SJCRH30 (cell line): ENCODE results near the gene DAD1. TPM values are rescaled to one million over a fixed set of nuclear protein-coding genes. Genes with fewer than 3 reads are reported as not detected.
"Not testable (repeated sequence)": the region's sequence is repeated elsewhere in the genome, so short reads cannot be mapped to it uniquely, and the experiment has no call there.

ENCODE experiments used
- DNase-seq, 2 experiments: peaks; one replicate each; pipeline ENCODE4 v3.0.0-alpha.2; 2015 to 2020
- H3K27ac ChIP-seq: fragments of 250-450 bp; sonication (Bioruptor Pico); 2 replicates; pipeline ENCODE4 v1.5.1; 2020; ENCODE audit warnings: mild to moderate bottlenecking, moderate library complexity
- H3K27me3 ChIP-seq: fragments of 250-450 bp; sonication (Bioruptor Pico); 2 replicates; pipeline ENCODE4 v1.5.1; 2020; ENCODE audit warnings: mild to moderate bottlenecking, moderate library complexity
- H3K36me3 ChIP-seq: fragments of 250-450 bp; sonication (Bioruptor Pico); 2 replicates; pipeline ENCODE4 v1.5.1; 2020; ENCODE audit warnings: mild to moderate bottlenecking, moderate library complexity
- H3K4me1 ChIP-seq: fragments of 250-450 bp; sonication (Bioruptor Pico); 2 replicates; pipeline ENCODE4 v1.5.1; 2020; ENCODE audit warnings: mild to moderate bottlenecking, moderate library complexity
- H3K4me3 ChIP-seq: fragments of 250-450 bp; sonication (Bioruptor Pico); 2 replicates; pipeline ENCODE4 v1.5.1; 2020; ENCODE audit warnings: mild to moderate bottlenecking, moderate library complexity
- H3K9me3 ChIP-seq: fragments of 250-450 bp; sonication (Bioruptor Pico); replicated peaks from 2 replicates; pipeline ENCODE4 v1.5.1; 2020; ENCODE audit warnings: mild to moderate bottlenecking, moderate library complexity
- total RNA-seq: library from RNA; depleted of rRNA; stranded (reverse); fragments of >200 nt; shearing (Covaris generic); gene quantifications from 2 replicates; pipeline ENCODE4 v1.2.3, GENCODE V29; 2014; rRNA removed

DAD1 gene
- total RNA-seq, result 225 and 241 TPM in 2 replicates

GRCh38 chr14:22589096-22589839 is at the start of gene DAD1:
Gene DAD1 (minus strand): TSS chr14:22589224. CDS start chr14:22589157, 67 bp downstream.
- Histone ChIP-seq H3K4me3 (peak within 1 kb of the TSS; percentile 71), H3K27ac (peak within 1 kb of the TSS; percentile 31), H3K27me3 (no peaks in the 10 kb centered on the region), H3K36me3 (peaks cover 3% of the 10 kb centered on the region; the same call in 1 of the 2 replicates), H3K4me1 (no peaks in the 10 kb centered on the region), H3K9me3 (no peaks in the 10 kb centered on the region)
- peak; percentile 98 to 100 for DNase-seq

GRCh38 chr14:22635980-22636379 is 47.0 kb upstream of the DAD1 start:
- not testable (repeated sequence) for DNase-seq, H3K4me3 ChIP-seq, H3K4me1 ChIP-seq, H3K36me3 ChIP-seq, H3K27me3 ChIP-seq, H3K9me3 ChIP-seq, H3K27ac ChIP-seq

GRCh38 chr14:22634233-22634900 is 45.3 kb upstream of the DAD1 start:
- Histone ChIP-seq H3K27me3 (no peaks in the 10 kb centered on the region), H3K36me3 (no peaks in the 10 kb centered on the region), H3K9me3 (peaks cover 15% of the 10 kb centered on the region; the same call in 1 of the 2 replicates), H3K4me3 (no peak overlapping the region), H3K27ac (no peak overlapping the region), H3K4me1 (no peaks in the 10 kb centered on the region; the same call in 1 of the 2 replicates)
- DNase-seq, result no peak

GRCh38 chr14:22630486-22630885 is 41.5 kb upstream of the DAD1 start:
- no peak overlapping the region for H3K27ac ChIP-seq
- no peak overlapping the region for H3K4me3 ChIP-seq
- H3K9me3 ChIP-seq, result peaks cover 11% of the 10 kb centered on the region; the same call in 1 of the 2 replicates
- H3K4me1 ChIP-seq, result no peaks in the 10 kb centered on the region; the same call in 1 of the 2 replicates
- no peaks in the 10 kb centered on the region for H3K36me3 ChIP-seq
- DNase-seq, result no peak
- H3K27me3 ChIP-seq, result no peaks in the 10 kb centered on the region; the same call in 1 of the 2 replicates

- H3K27ac ChIP-seq, result no peak overlapping the region
- no peaks in the 10 kb centered on the region; the same call in 1 of the 2 replicates for H3K27me3 ChIP-seq
- H3K36me3 ChIP-seq, result no peaks in the 10 kb centered on the region
- DNase-seq, result no peak
- H3K9me3 ChIP-seq, result peaks cover 9% of the 10 kb centered on the region; the same call in 1 of the 2 replicates
- H3K4me1 ChIP-seq, result no peaks in the 10 kb centered on the region; the same call in 1 of the 2 replicates
- no peak overlapping the region for H3K4me3 ChIP-seq
Observed at GRCh38 chr14:22630066-22630465, 41.0 kb upstream of the DAD1 start.

- Histone ChIP-seq H3K27me3 (no peaks in the 10 kb centered on the region; the same call in 1 of the 2 replicates), H3K27ac (no peak overlapping the region), H3K36me3 (no peaks in the 10 kb centered on the region), H3K9me3 (peaks cover 9% of the 10 kb centered on the region; the same call in 1 of the 2 replicates), H3K4me3 (no peak overlapping the region), H3K4me1 (no peaks in the 10 kb centered on the region; the same call in 1 of the 2 replicates)
- no peak for DNase-seq
Observed at GRCh38 chr14:22629361-22629760, 40.3 kb upstream of the DAD1 start.

- Histone ChIP-seq H3K9me3 (peaks cover 9% of the 10 kb centered on the region; the same call in 1 of the 2 replicates), H3K27me3 (no peaks in the 10 kb centered on the region; the same call in 1 of the 2 replicates), H3K4me3 (no peak overlapping the region), H3K36me3 (no peaks in the 10 kb centered on the region), H3K27ac (no peak overlapping the region), H3K4me1 (no peaks in the 10 kb centered on the region; the same call in 1 of the 2 replicates)
- DNase-seq, result no peak
Observed at GRCh38 chr14:22627506-22628263, 38.7 kb upstream of the DAD1 start.

GRCh38 chr14:22626590-22626989 is 37.6 kb upstream of the DAD1 start:
- Histone ChIP-seq H3K4me1 (peaks cover 6% of the 10 kb centered on the region; the same call in 1 of the 2 replicates), H3K27ac (no peak overlapping the region), H3K27me3 (no peaks in the 10 kb centered on the region; the same call in 1 of the 2 replicates), H3K36me3 (no peaks in the 10 kb centered on the region), H3K4me3 (no peak overlapping the region), H3K9me3 (peaks cover 6% of the 10 kb centered on the region; the same call in 1 of the 2 replicates)
- DNase-seq, result no peak

- DNase-seq, result no peak
- 0 out of 2 replicates have a peak, but pooled peaks cover 6% of the 10 kb centered on the region for H3K4me1 ChIP-seq
- H3K27ac ChIP-seq, result no peak overlapping the region
- H3K27me3 ChIP-seq, result no peaks in the 10 kb centered on the region; the same call in 1 of the 2 replicates
- H3K4me3 ChIP-seq, result no peak overlapping the region
- no peaks in the 10 kb centered on the region for H3K36me3 ChIP-seq
- H3K9me3 ChIP-seq, result no peaks in the 10 kb centered on the region
Observed at GRCh38 chr14:22623047-22623446, 34.0 kb upstream of the DAD1 start.

- Histone ChIP-seq H3K36me3 (no peaks in the 10 kb centered on the region), H3K4me3 (no peak overlapping the region), H3K27ac (no peak overlapping the region), H3K27me3 (no peaks in the 10 kb centered on the region), H3K4me1 (0 out of 2 replicates have a peak, but pooled peaks cover 6% of the 10 kb centered on the region), H3K9me3 (no peaks in the 10 kb centered on the region)
- peak in 1 of 2 experiments; percentile 28 for DNase-seq
Observed at GRCh38 chr14:22622255-22622654, 33.2 kb upstream of the DAD1 start.

- not testable (repeated sequence) for H3K27me3 ChIP-seq, H3K27ac ChIP-seq, H3K4me3 ChIP-seq, DNase-seq, H3K36me3 ChIP-seq, H3K9me3 ChIP-seq
- H3K4me1 ChIP-seq, result peaks cover 21% of the 10 kb centered on the region
Observed at GRCh38 chr14:22615765-22616164, 26.7 kb upstream of the DAD1 start.

- H3K4me1 ChIP-seq, result peaks cover 21% of the 10 kb centered on the region
- H3K27me3 ChIP-seq, result no peaks in the 10 kb centered on the region
- peak; percentile 81 to 83 for DNase-seq
- peaks cover 3% of the 10 kb centered on the region; the same call in 1 of the 2 replicates for H3K9me3 ChIP-seq
- H3K4me3 ChIP-seq, result no peak overlapping the region
- H3K36me3 ChIP-seq, result peaks cover 14% of the 10 kb centered on the region; the same call in 1 of the 2 replicates
- H3K27ac ChIP-seq, result peak overlapping the region; percentile 90
Observed at GRCh38 chr14:22614240-22614799, 25.3 kb upstream of the DAD1 start.

GRCh38 chr14:22613736-22614239 is 24.8 kb upstream of the DAD1 start:
- no peak for DNase-seq
- Histone ChIP-seq H3K36me3 (peaks cover 14% of the 10 kb centered on the region; the same call in 1 of the 2 replicates), H3K4me3 (no peak overlapping the region), H3K9me3 (peaks cover 3% of the 10 kb centered on the region; the same call in 1 of the 2 replicates), H3K27ac (peak overlapping the region; percentile 90), H3K27me3 (no peaks in the 10 kb centered on the region), H3K4me1 (peaks cover 21% of the 10 kb centered on the region)
